Activated CD4-positive, alpha-beta T cell treated with anti-CD3 and anti-CD28 coated beads, Interleukin-2, Interleukin-6, amounts not matched to agents 100 ng/mL and 50 ng/mL, durations not matched to agents 16 hours and 8 hours (primary cell): Measurements from ENCODE around the gene CORO2B.
"Not testable (repeated sequence)": the region's sequence is repeated elsewhere in the genome, so short reads cannot be mapped to it uniquely, and the experiment has no call there.

Experiments used
- DNase-seq: peaks from one replicate; pipeline ENCODE4 v3.0.0-alpha.2; 2020

The CORO2B gene

GRCh38 chr15:68679161-68679560, 100.4 kb downstream of the CORO2B start:
- DNase-seq = no peak

GRCh38 chr15:68679961-68680371, 101.2 kb downstream of the CORO2B start:
- DNase-seq = no peak

GRCh38 chr15:68680756-68681155, 102.0 kb downstream of the CORO2B start:
- not testable (repeated sequence) for DNase-seq

GRCh38 chr15:68681836-68682235, 103.0 kb downstream of the CORO2B start:
- no peak for DNase-seq

- DNase-seq = no peak
Measured at GRCh38 chr15:68682330-68682729, 103.5 kb downstream of the CORO2B start.

- DNase-seq = no peak
Measured at GRCh38 chr15:68683026-68683425, 104.2 kb downstream of the CORO2B start.

- DNase-seq = no peak
Measured at GRCh38 chr15:68683551-68683950, 104.8 kb downstream of the CORO2B start.

GRCh38 chr15:68684476-68684875, 105.7 kb downstream of the CORO2B start:
- no peak for DNase-seq

- no peak for DNase-seq
Measured at GRCh38 chr15:68687136-68687735, 108.4 kb downstream of the CORO2B start.

- no peak for DNase-seq
Measured at GRCh38 chr15:68691705-68692104, 112.9 kb downstream of the CORO2B start.

GRCh38 chr15:68693071-68693470, 114.3 kb downstream of the CORO2B start:
- no peak for DNase-seq

- DNase-seq = no peak
Measured at GRCh38 chr15:68694111-68694510, 115.3 kb downstream of the CORO2B start.

GRCh38 chr15:68695061-68695595, 116.3 kb downstream of the CORO2B start:
- DNase-seq = no peak

GRCh38 chr15:68696414-68697363, 117.9 kb downstream of the CORO2B start:
- DNase-seq = no peak

GRCh38 chr15:68697711-68698690, 119.2 kb downstream of the CORO2B start:
- no peak for DNase-seq

GRCh38 chr15:68698708-68699107, 119.9 kb downstream of the CORO2B start:
- no peak for DNase-seq

GRCh38 chr15:68699124-68699880, 120.5 kb downstream of the CORO2B start:
- DNase-seq = no peak

- DNase-seq = no peak
Measured at GRCh38 chr15:68699881-68700454, 121.2 kb downstream of the CORO2B start.

GRCh38 chr15:68700455-68701123, 121.8 kb downstream of the CORO2B start:
- DNase-seq = no peak

- no peak for DNase-seq
Measured at GRCh38 chr15:68701886-68702285, 123.1 kb downstream of the CORO2B start.

- DNase-seq = no peak
Measured at GRCh38 chr15:68704496-68705021, 125.8 kb downstream of the CORO2B start.
